NCI-H524 treated with DMSO at 0.1 percent for 48 hours (cell line): ENCODE measurements around the gene LMNTD2.
"Not testable (repeated sequence)": the region's sequence is repeated elsewhere in the genome, so short reads cannot be mapped to it uniquely, and the experiment has no call there.

Source experiments
- DNase-seq: peaks from one replicate; lab custom pipeline; 2025; lab: John Stamatoyannopoulos, UW

The LMNTD2 gene

GRCh38 chr11:587546-587945 lies 27.0 kb upstream of the LMNTD2 start:
- no peak for DNase-seq

- DNase-seq: no peak
Measured at GRCh38 chr11:586376-587316, 26.1 kb upstream of the LMNTD2 start.

- no peak for DNase-seq
Measured at GRCh38 chr11:584287-584686, 23.7 kb upstream of the LMNTD2 start.

- no peak for DNase-seq
Measured at GRCh38 chr11:581752-582151, 21.2 kb upstream of the LMNTD2 start.

GRCh38 chr11:581342-581741 lies 20.8 kb upstream of the LMNTD2 start:
- DNase-seq: no peak

GRCh38 chr11:579830-580601 lies 19.5 kb upstream of the LMNTD2 start:
- DNase-seq: no peak

GRCh38 chr11:578276-579035 lies 17.9 kb upstream of the LMNTD2 start:
- no peak for DNase-seq

GRCh38 chr11:577611-577894 lies 17.0 kb upstream of the LMNTD2 start:
- DNase-seq: no peak

GRCh38 chr11:576811-577610 lies 16.5 kb upstream of the LMNTD2 start:
- no peak for DNase-seq

GRCh38 chr11:575996-576768 lies 15.6 kb upstream of the LMNTD2 start, which contains the start of gene PHRF1:
Gene PHRF1 (plus strand): TSS chr11:576470. CDS start chr11:581513, 5,043 bp downstream.
- DNase-seq: peak; percentile 71

- no peak for DNase-seq
Measured at GRCh38 chr11:575313-575995, 14.9 kb upstream of the LMNTD2 start.

GRCh38 chr11:574632-575312 lies 14.2 kb upstream of the LMNTD2 start:
- DNase-seq: no peak

GRCh38 chr11:574031-574570 lies 13.6 kb upstream of the LMNTD2 start:
- DNase-seq: not testable (repeated sequence)

- no peak for DNase-seq
Measured at GRCh38 chr11:573146-573759, 12.7 kb upstream of the LMNTD2 start.

- DNase-seq: no peak
Measured at GRCh38 chr11:571802-572185, 11.3 kb upstream of the LMNTD2 start.

GRCh38 chr11:569158-569885 lies 8.8 kb upstream of the LMNTD2 start:
- no peak for DNase-seq

- peak; percentile 53 for DNase-seq
Measured at GRCh38 chr11:568306-569157, 8.0 kb upstream of the LMNTD2 start.
